ENCODE measurements around the gene STAT1.

- TF ChIP-seq CTCF (IDR thresholded peaks at IDR 0.05) (no peak), POLR2A (IDR thresholded peaks at IDR 0.05) (no peak)
Observed at GRCh38 chr2:190950566-190950991, 63.4 kb downstream of the STAT1 start.
